ENCODE data around the gene MLX. TPM values are rescaled to one million over a fixed set of nuclear protein-coding genes. Genes with fewer than 3 reads are reported as not detected.
A peak's percentile ranks its signal among the peaks of the same experiment; 100 is the strongest.

Gene MLX
- total RNA-seq: 10 to 100 TPM; 65.8 to 65.9 TPM

GRCh38 chr17:42566883-42567573 is at the start of gene MLX:
TSS of gene MLX (plus strand) at chr17:42567100. CDS start at chr17:42567125, 25 bp downstream.
- Mint-ChIP-seq H3K36me3 (ENCODE audit: low read depth) (peaks cover 79% of the 10 kb centered on the region), H3K9me3 (ENCODE audit: insufficient read depth) (no peaks in the 10 kb centered on the region), H3K27me3 (ENCODE audit: low read depth) (no peaks in the 10 kb centered on the region), H3K4me1 (ENCODE audit: low read depth) (peaks cover 64% of the 10 kb centered on the region), H3K4me3 (peak within 1 kb of the TSS; percentile 85), H3K27ac (peak within 1 kb of the TSS; percentile 98)
- CTCF ChIA-PET: interaction anchor here (0.7 to 6.0 kb wide), 8 partner anchors 10 to 196 kb away, joined by 3 to 57 read pairs (median 4); partner anchors contain the start of genes NAGLU, PSMC3IP, RETREG3 and TUBG1
- POLR2A ChIA-PET: interaction anchor here (0.6 to 4.1 kb wide), 10 partner anchors 10 to 794 kb away, joined by 3 to 47 read pairs (median 4); partner anchors contain the start of gene PSMC3IP
- ATAC-seq: peak; percentile 75
- peak; percentile 93 for DNase-seq

- no peak overlapping the region for H3K4me3 Mint-ChIP-seq
- H3K9me3 Mint-ChIP-seq (ENCODE audit: insufficient read depth): no peaks in the 10 kb centered on the region
- DNase-seq: peak; percentile 87
- POLR2A ChIA-PET: no interaction called here
- CTCF ChIA-PET: interaction anchor here (0.5 to 4.3 kb wide), 42 partner anchors 10 to 323 kb away, joined by 3 to 35 read pairs (median 4); partner anchors contain the start of genes CAVIN1, GHDC, NAGLU and STAT3
- H3K27me3 Mint-ChIP-seq (ENCODE audit: low read depth): peaks cover 8% of the 10 kb centered on the region
- H3K27ac Mint-ChIP-seq: no peak overlapping the region
- no peaks in the 10 kb centered on the region for H3K36me3 Mint-ChIP-seq (ENCODE audit: low read depth)
- ATAC-seq: peak; percentile 86
- H3K4me1 Mint-ChIP-seq (ENCODE audit: low read depth): peaks cover 5% of the 10 kb centered on the region
Measured at GRCh38 chr17:42517516-42517915, 49.4 kb upstream of the MLX start.

- Mint-ChIP-seq H3K36me3 (ENCODE audit: low read depth) (no peaks in the 10 kb centered on the region), H3K9me3 (ENCODE audit: insufficient read depth) (no peaks in the 10 kb centered on the region), H3K27me3 (ENCODE audit: low read depth) (peaks cover 8% of the 10 kb centered on the region), H3K27ac (no peak overlapping the region), H3K4me3 (no peak overlapping the region), H3K4me1 (ENCODE audit: low read depth) (peaks cover 5% of the 10 kb centered on the region)
- ChIA-PET CTCF (interaction anchor here (0.5 to 4.3 kb wide), 49 partner anchors 9 to 324 kb away, joined by 3 to 35 read pairs (median 4); partner anchors contain the start of genes CAVIN1, GHDC, NAGLU and STAT3), POLR2A (no interaction called here)
- no peak for DNase-seq
- no peak for ATAC-seq
Measured at GRCh38 chr17:42518046-42518754, 48.7 kb upstream of the MLX start.

GRCh38 chr17:42518755-42519545 is 48.0 kb upstream of the MLX start:
- H3K9me3 Mint-ChIP-seq (ENCODE audit: insufficient read depth): no peaks in the 10 kb centered on the region
- H3K36me3 Mint-ChIP-seq (ENCODE audit: low read depth): no peaks in the 10 kb centered on the region
- no peak overlapping the region for H3K4me3 Mint-ChIP-seq
- H3K27ac Mint-ChIP-seq: no peak overlapping the region
- H3K4me1 Mint-ChIP-seq (ENCODE audit: low read depth): peaks cover 5% of the 10 kb centered on the region
- H3K27me3 Mint-ChIP-seq (ENCODE audit: low read depth): peaks cover 8% of the 10 kb centered on the region
- DNase-seq: no peak
- CTCF ChIA-PET: interaction anchor here (0.5 to 4.3 kb wide), 29 partner anchors 8 to 296 kb away, joined by 3 to 35 read pairs (median 5); partner anchors contain the start of genes CAVIN1 and NAGLU
- POLR2A ChIA-PET: no interaction called here
- ATAC-seq: no peak

- Mint-ChIP-seq H3K4me1 (ENCODE audit: low read depth) (peaks cover 7% of the 10 kb centered on the region), H3K27me3 (ENCODE audit: low read depth) (peaks cover 8% of the 10 kb centered on the region), H3K27ac (no peak overlapping the region), H3K36me3 (ENCODE audit: low read depth) (no peaks in the 10 kb centered on the region), H3K9me3 (ENCODE audit: insufficient read depth) (no peaks in the 10 kb centered on the region), H3K4me3 (no peak overlapping the region)
- ChIA-PET POLR2A (interaction anchor here (1.4 kb wide), 1 partner anchor 48 kb away, joined by 3 read pairs; no protein-coding TSS in a partner anchor), CTCF (interaction anchor here (0.6 to 4.3 kb wide), 27 partner anchors 7 to 297 kb away, joined by 3 to 35 read pairs (median 5); partner anchors contain the start of genes NAGLU and PSMC3IP)
- ATAC-seq (no peak), DNase-seq (no peak)
Measured at GRCh38 chr17:42519546-42520491, 47.1 kb upstream of the MLX start.

- Mint-ChIP-seq H3K36me3 (ENCODE audit: low read depth) (no peaks in the 10 kb centered on the region), H3K4me3 (no peak overlapping the region), H3K27me3 (ENCODE audit: low read depth) (peaks cover 8% of the 10 kb centered on the region), H3K4me1 (ENCODE audit: low read depth) (peaks cover 7% of the 10 kb centered on the region), H3K9me3 (ENCODE audit: insufficient read depth) (no peaks in the 10 kb centered on the region), H3K27ac (no peak overlapping the region)
- DNase-seq (peak; percentile 68), ATAC-seq (peak; percentile 53)
- ChIA-PET CTCF (interaction anchor here (0.7 to 4.3 kb wide), 16 partner anchors 10 to 298 kb away, joined by 3 to 35 read pairs (median 6); partner anchors contain the start of genes NAGLU and PSMC3IP), POLR2A (interaction anchor here (0.6 to 1.4 kb wide), 4 partner anchors 47 to 107 kb away, joined by 3 read pairs; partner anchors contain the start of gene CAVIN1)
Measured at GRCh38 chr17:42520540-42520951, 46.4 kb upstream of the MLX start.

GRCh38 chr17:42521036-42521435 is 45.9 kb upstream of the MLX start:
- Mint-ChIP-seq H3K4me1 (ENCODE audit: low read depth) (peaks cover 7% of the 10 kb centered on the region), H3K27me3 (ENCODE audit: low read depth) (peaks cover 8% of the 10 kb centered on the region), H3K36me3 (ENCODE audit: low read depth) (no peaks in the 10 kb centered on the region), H3K27ac (no peak overlapping the region), H3K9me3 (ENCODE audit: insufficient read depth) (no peaks in the 10 kb centered on the region), H3K4me3 (no peak overlapping the region)
- no peak for DNase-seq
- POLR2A ChIA-PET: interaction anchor here (0.6 to 1.4 kb wide), 4 partner anchors 46 to 107 kb away, joined by 3 read pairs; partner anchors contain the start of gene CAVIN1
- CTCF ChIA-PET: interaction anchor here (1.0 to 4.3 kb wide), 10 partner anchors 10 to 243 kb away, joined by 3 to 35 read pairs (median 7); partner anchors contain the start of gene PSMC3IP
- no peak for ATAC-seq

GRCh38 chr17:42521666-42522262 is 45.1 kb upstream of the MLX start:
- peaks cover 9% of the 10 kb centered on the region for H3K4me1 Mint-ChIP-seq (ENCODE audit: low read depth)

GRCh38 chr17:42522263-42522790 is 44.6 kb upstream of the MLX start:
- Mint-ChIP-seq H3K27ac (no peak overlapping the region), H3K4me1 (ENCODE audit: low read depth) (peaks cover 11% of the 10 kb centered on the region), H3K27me3 (ENCODE audit: low read depth) (peaks cover 8% of the 10 kb centered on the region), H3K9me3 (ENCODE audit: insufficient read depth) (no peaks in the 10 kb centered on the region), H3K4me3 (no peak overlapping the region), H3K36me3 (ENCODE audit: low read depth) (no peaks in the 10 kb centered on the region)
- ATAC-seq: no peak
- ChIA-PET POLR2A (no interaction called here), CTCF (no interaction called here)
- DNase-seq: no peak

More at GRCh38 chr17:42521666-42522262, 45.1 kb upstream of the MLX start:
- Mint-ChIP-seq H3K9me3 (ENCODE audit: insufficient read depth) (no peaks in the 10 kb centered on the region), H3K27ac (no peak overlapping the region), H3K36me3 (ENCODE audit: low read depth) (no peaks in the 10 kb centered on the region), H3K27me3 (ENCODE audit: low read depth) (peaks cover 8% of the 10 kb centered on the region), H3K4me3 (no peak overlapping the region)
- no peak for DNase-seq
- ChIA-PET CTCF (interaction anchor here (4.3 kb wide), 1 partner anchor 9 kb away, joined by 31 read pairs; no protein-coding TSS in a partner anchor), POLR2A (no interaction called here)
- no peak for ATAC-seq

GRCh38 chr17:42522798-42523278 is 44.1 kb upstream of the MLX start:
- H3K4me3 Mint-ChIP-seq: no peak overlapping the region
- no peaks in the 10 kb centered on the region for H3K36me3 Mint-ChIP-seq (ENCODE audit: low read depth)
- H3K4me1 Mint-ChIP-seq (ENCODE audit: low read depth): peaks cover 8% of the 10 kb centered on the region
- H3K27me3 Mint-ChIP-seq (ENCODE audit: low read depth): peaks cover 8% of the 10 kb centered on the region
- no peak overlapping the region for H3K27ac Mint-ChIP-seq
- ChIA-PET CTCF (no interaction called here), POLR2A (no interaction called here)
- no peak for DNase-seq
- ATAC-seq: no peak
- no peaks in the 10 kb centered on the region for H3K9me3 Mint-ChIP-seq (ENCODE audit: insufficient read depth)

Measured in activated CD8-positive, alpha-beta T cell treated with anti-CD3 and anti-CD28 coated beads, Interleukin-2, amount 10 ng/mL, durations not matched to agents 7 days and 5 days (primary cell).